ENCODE measurements around the gene ZBTB33.
A peak's percentile ranks its signal among the peaks of the same experiment; 100 is the strongest.

ZBTB33 gene

GRCh38 chrX:120244395-120244734, 6.2 kb upstream of the ZBTB33 start:
- H3K9ac ChIP-seq (ENCODE audit: low read length) = peak overlapping the region; percentile 70
- no peaks in the 10 kb centered on the region for H3K36me3 ChIP-seq (ENCODE audit: low read length)
- H4K20me1 ChIP-seq (ENCODE audit: low read depth, low read length) = no peaks in the 10 kb centered on the region
- H3K4me3 ChIP-seq (ENCODE audit: insufficient read depth, low read length, poor library complexity, severe bottlenecking) = peak overlapping the region; percentile 71
- no peak overlapping the region for H3K27ac ChIP-seq (ENCODE audit: low read depth, low read length)
- no peaks in the 10 kb centered on the region for H3K9me2 ChIP-seq (replicated peaks; ENCODE audit: insufficient read depth, low read length)
- H3K27me3 ChIP-seq (ENCODE audit: low read length) = no peaks in the 10 kb centered on the region
- H3K9me3 ChIP-seq (ENCODE audit: insufficient read depth, low read length) = no peaks in the 10 kb centered on the region
- no peak for TF ChIP-seq CTCF (IDR thresholded peaks at IDR 0.05; ENCODE audit: insufficient read depth, low read length, poor library complexity, severe bottlenecking)
- no peak for TF ChIP-seq EZH2phosphoT487 (conservative IDR thresholded peaks at IDR 0.05; ENCODE audit: low read length)
- no peaks in the 10 kb centered on the region for H3K79me2 ChIP-seq (ENCODE audit: insufficient read depth, low read length)
- H3K4me2 ChIP-seq (ENCODE audit: low read depth, low read length, poor library complexity, severe bottlenecking) = peak overlapping the region; percentile 85
- no peaks in the 10 kb centered on the region; the same call in 1 of the 2 replicates for H3F3A ChIP-seq (ENCODE audit: insufficient read depth)
- H2AFZ ChIP-seq (ENCODE audit: low read depth, low read length, severe bottlenecking) = peak overlapping the region; percentile 98

- H3K27ac ChIP-seq (ENCODE audit: low read depth, low read length) = no peak overlapping the region
- H3K9me2 ChIP-seq (replicated peaks; ENCODE audit: insufficient read depth, low read length) = no peaks in the 10 kb centered on the region
- H4K20me1 ChIP-seq (ENCODE audit: low read depth, low read length) = no peaks in the 10 kb centered on the region
- H3K4me2 ChIP-seq (ENCODE audit: low read depth, low read length, poor library complexity, severe bottlenecking) = peak overlapping the region; percentile 85
- peak overlapping the region; percentile 71 for H3K4me3 ChIP-seq (ENCODE audit: insufficient read depth, low read length, poor library complexity, severe bottlenecking)
- peak overlapping the region; percentile 98 for H2AFZ ChIP-seq (ENCODE audit: low read depth, low read length, severe bottlenecking)
- TF ChIP-seq EZH2phosphoT487 (conservative IDR thresholded peaks at IDR 0.05; ENCODE audit: low read length) (no peak), CTCF (IDR thresholded peaks at IDR 0.05; ENCODE audit: insufficient read depth, low read length, poor library complexity, severe bottlenecking) (no peak)
- H3K9ac ChIP-seq (ENCODE audit: low read length) = peak overlapping the region; percentile 70
- H3F3A ChIP-seq (ENCODE audit: insufficient read depth) = no peaks in the 10 kb centered on the region; the same call in 1 of the 2 replicates
- no peaks in the 10 kb centered on the region for H3K79me2 ChIP-seq (ENCODE audit: insufficient read depth, low read length)
- H3K27me3 ChIP-seq (ENCODE audit: low read length) = no peaks in the 10 kb centered on the region
- no peaks in the 10 kb centered on the region for H3K9me3 ChIP-seq (ENCODE audit: insufficient read depth, low read length)
- H3K36me3 ChIP-seq (ENCODE audit: low read length) = no peaks in the 10 kb centered on the region
These were observed 5.7 kb upstream of the ZBTB33 start for GRCh38 chrX:120244735-120245498.

GRCh38 chrX:120251471-120252011, 929 bp downstream of the ZBTB33 start:
- H3K9me2 ChIP-seq (replicated peaks; ENCODE audit: insufficient read depth, low read length) = no peaks in the 10 kb centered on the region
- TF ChIP-seq CTCF (IDR thresholded peaks at IDR 0.05; ENCODE audit: insufficient read depth, low read length, poor library complexity, severe bottlenecking) = no peak
- no peak for TF ChIP-seq EZH2phosphoT487 (conservative IDR thresholded peaks at IDR 0.05; ENCODE audit: low read length)
- peak overlapping the region; percentile 78 for H3K27ac ChIP-seq (ENCODE audit: low read depth, low read length)
- H3K9ac ChIP-seq (ENCODE audit: low read length) = peak overlapping the region; percentile 80
- no peaks in the 10 kb centered on the region for H3K27me3 ChIP-seq (ENCODE audit: low read length)
- H4K20me1 ChIP-seq (ENCODE audit: low read depth, low read length) = no peaks in the 10 kb centered on the region
- H3K4me2 ChIP-seq (ENCODE audit: low read depth, low read length, poor library complexity, severe bottlenecking) = peak overlapping the region; percentile 92
- H3K9me3 ChIP-seq (ENCODE audit: insufficient read depth, low read length) = no peaks in the 10 kb centered on the region
- H3K4me3 ChIP-seq (ENCODE audit: insufficient read depth, low read length, poor library complexity, severe bottlenecking) = peak overlapping the region; percentile 84
- no peak overlapping the region for H2AFZ ChIP-seq (ENCODE audit: low read depth, low read length, severe bottlenecking)
- peaks cover 23% of the 10 kb centered on the region for H3K79me2 ChIP-seq (ENCODE audit: insufficient read depth, low read length)
- H3K36me3 ChIP-seq (ENCODE audit: low read length) = 0 out of 2 replicates have a peak, but pooled peaks cover 3% of the 10 kb centered on the region
- H3F3A ChIP-seq (ENCODE audit: insufficient read depth) = no peaks in the 10 kb centered on the region; the same call in 1 of the 2 replicates

Data from SU-DHL-6 (cell line).